Measurements from ENCODE around the gene FOXP1.

Gene FOXP1

DNA sequence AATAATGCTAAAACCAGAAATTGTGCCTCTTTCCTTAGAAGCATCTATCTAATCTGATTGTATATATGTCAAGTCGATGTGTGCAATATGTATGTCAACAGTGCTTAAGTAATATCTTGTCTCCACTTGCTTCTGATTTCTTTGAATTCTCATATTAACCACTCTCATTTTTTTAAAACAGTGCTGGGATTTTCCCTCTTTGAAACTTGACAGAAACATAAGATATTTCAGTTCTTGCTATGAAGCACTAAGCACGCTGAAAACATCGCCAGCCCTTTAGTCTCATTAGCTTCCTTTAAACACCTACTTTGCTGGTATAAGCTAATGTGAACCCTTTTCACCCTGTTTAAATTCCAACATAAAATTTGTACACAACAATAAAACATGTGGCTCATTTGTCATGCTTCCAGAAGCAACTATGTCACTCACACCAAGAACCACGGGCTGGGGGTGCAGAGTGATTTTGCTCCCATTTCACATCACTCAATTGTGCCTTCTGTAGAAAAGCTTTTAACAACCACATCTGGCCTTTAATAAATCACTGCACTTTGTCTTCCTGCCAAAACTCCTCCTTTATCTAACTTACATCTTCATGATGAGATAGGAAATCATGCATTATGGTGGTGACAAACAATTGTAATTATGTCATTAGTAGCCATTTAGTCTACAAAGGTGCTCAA lies 185.2 kb downstream of the FOXP1 start:
- DNase-seq (ENCODE audit: low spot score): no peak

DNA sequence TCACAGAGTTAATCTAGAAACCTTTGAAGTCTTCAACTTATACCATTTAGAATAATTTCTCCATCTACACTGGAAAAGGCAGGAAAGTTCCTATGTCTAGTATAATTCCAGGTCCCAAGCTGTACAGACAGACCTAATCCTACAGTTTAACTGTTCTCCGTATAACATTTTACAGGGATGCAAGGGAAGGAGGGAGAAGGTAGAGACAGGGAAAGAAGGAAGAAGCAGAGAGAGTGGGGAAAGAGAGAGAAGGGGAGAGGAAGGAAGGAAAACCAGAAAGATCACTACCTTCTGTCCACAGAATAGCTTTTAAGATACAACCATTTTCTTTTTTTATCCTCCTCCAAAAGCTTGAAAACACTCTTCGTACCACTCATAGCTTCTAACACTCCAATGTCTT lies 185.8 kb downstream of the FOXP1 start:
- DNase-seq (ENCODE audit: low spot score): no peak

DNA sequence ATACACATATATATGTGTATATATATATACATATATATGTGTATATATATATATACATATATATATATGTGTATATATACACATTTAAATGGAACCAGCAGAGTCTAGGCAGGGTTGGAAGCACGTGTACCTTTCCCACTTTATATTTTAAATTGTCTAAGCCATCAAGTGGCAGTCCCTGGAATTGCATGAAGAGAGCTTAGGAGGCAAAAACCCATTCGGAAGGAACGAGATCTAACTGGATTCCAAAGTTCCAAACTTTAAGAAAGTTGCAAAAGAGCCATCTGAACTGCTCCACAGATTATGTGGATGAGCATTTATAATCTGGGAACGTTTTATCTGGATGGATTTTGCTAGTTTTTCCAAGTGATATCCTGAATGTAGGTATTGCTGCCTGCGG lies 186.5 kb downstream of the FOXP1 start:
- no peak for DNase-seq (ENCODE audit: low spot score)

GRCh38 chr3:71395927-71396695 lies 187.4 kb downstream of the FOXP1 start:
- DNase-seq (ENCODE audit: low spot score): no peak

DNA sequence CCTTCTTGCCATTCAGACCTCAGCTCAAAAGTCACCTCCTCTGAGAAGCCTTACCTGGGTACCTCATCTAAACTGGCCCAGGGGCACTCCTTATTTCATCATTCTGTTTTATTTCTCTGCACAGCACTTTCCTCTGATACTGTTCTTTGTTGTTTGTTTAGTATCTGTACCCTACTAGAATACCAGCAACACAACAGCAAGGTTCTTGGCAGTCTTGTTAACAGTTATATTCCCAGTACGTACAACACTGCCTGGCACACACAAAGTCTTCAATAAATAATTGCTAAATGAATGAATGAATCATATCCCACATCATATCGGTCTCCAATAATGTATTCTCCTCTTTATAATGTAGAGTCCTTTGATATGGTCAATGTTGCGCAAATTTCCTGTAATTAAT lies 188.1 kb downstream of the FOXP1 start:
- DNase-seq (ENCODE audit: low spot score): no peak

GRCh38 chr3:71393745-71394144 lies 189.8 kb downstream of the FOXP1 start:
- no peak for DNase-seq (ENCODE audit: low spot score)

DNA sequence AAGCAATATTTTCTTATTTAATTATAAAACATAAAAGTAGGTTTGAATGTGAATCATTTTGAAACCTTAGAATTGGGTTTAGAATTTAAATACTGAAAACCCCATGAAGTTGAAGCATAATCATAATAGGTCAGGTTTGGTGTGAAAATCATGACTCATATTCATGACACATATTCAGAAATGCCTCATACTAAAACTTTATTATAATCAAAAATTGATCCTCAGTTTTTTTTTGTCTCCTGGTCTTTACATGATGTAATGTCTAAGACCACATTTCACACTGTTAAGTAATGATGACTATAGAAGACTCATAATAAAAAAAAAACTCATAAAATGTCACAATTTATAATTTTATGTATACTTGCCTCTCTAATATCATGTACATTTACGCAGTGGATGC lies 190.4 kb downstream of the FOXP1 start:
- no peak for DNase-seq (ENCODE audit: low spot score)

DNA sequence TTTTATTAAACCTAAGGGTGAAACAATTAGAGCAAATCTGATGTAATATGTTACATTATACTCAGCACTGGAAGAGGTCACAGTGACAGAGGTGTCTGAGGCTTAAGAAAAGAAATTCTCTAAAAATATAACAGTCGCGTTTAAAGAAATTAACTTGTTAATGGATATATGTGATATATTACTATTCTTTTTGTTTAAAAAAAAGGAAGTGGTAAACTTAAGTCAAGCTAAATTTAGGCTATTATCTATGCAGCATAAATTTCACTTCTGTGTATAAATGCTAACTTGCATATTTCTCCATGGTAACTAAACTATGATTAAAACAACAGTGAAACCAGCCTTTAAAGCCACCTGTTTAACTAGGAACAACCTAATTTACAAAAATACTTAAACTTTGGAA lies 191.3 kb downstream of the FOXP1 start:
- DNase-seq (ENCODE audit: low spot score): no peak

DNA sequence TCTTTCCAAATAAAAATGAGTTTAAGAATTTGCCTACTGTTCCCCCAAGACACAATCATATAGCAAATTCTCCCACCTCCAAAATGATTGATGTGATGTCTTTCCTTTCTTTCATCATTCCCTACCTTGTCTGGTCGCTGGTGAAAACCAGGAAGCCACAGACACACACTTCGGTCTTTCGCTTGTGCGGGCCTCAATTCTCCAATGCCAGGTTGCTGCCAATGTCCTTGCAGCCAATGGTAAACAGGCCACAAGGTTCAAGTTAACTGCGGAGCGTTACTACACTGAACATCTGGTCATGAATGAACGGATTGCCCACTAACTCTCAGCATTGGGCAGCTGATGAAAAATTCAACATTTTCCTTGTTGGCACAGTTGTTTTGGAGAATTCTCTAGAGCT lies 192.2 kb downstream of the FOXP1 start:
- DNase-seq (ENCODE audit: low spot score): no peak

GRCh38 chr3:71389911-71390573 lies 193.5 kb downstream of the FOXP1 start:
- no peak for DNase-seq (ENCODE audit: low spot score)

DNA sequence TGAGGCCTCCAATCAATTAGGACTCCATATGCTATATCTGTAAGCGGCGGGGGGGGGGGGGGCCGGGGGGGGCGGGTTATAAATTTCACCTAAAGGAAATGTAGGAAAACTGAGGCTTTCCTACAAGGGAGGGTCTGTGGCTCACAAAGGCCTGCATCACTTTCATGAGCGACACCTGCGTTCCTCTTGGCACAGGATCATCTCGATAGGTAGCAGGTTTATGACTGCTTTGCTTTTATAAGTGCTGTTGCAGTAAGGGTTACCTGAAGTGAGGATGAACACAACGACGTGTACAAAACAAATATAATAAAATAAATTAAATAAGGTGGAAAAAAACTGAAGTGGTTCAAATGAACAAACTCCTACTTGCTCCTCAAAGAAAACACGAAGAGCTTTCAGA lies 194.3 kb downstream of the FOXP1 start:
- no peak for DNase-seq (ENCODE audit: low spot score)

DNA sequence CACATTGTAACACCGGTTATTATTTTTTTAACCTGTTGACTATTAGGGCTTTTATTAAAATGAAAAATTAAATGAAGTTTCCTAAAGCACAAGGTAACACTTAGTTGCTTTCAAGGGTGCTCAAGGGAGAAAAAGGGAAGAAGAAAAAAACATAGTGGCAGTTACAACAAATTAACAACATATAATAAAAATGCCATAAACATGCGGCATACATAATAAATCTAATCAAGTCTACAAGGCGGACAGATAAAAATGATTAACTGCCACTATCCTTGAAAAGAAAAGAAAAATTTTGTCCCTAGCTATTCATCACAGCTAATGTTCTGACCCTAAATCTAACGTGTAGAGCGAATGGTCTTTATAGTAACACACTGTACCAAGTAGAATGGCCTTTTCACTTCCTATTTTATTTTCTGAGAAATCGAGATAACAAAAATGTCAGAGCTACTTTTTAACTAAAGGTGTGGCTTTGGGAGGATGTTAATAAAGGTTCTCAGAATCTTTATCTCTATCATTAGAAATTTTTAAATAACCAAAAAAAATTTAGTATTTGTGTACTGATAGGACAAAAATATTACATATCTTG lies 194.9 kb downstream of the FOXP1 start:
- no peak for DNase-seq (ENCODE audit: low spot score)

GRCh38 chr3:71387586-71387985 lies 195.9 kb downstream of the FOXP1 start:
- DNase-seq (ENCODE audit: low spot score): no peak

- DNase-seq (ENCODE audit: low spot score): no peak
Measured at GRCh38 chr3:71384837-71385716, 198.5 kb downstream of the FOXP1 start.

DNA sequence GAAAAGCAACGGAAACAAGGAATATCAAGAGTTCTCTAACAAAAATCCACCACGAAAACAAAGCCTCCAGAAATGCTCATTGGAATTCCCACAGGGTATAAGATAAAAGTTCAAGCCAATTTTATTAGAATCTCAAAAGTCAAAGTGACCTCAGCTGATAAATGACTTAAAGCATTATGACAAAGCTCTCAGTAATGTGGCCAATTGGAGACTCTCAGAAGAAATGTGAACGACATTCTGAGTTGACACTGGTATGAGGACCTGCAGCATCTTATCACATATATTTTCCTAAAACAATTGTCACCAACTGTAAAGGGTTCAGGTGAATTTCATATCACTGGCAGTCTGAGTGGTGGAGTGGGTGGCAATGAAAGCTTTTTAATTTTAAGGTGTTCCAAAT lies 199.1 kb downstream of the FOXP1 start:
- no peak for DNase-seq (ENCODE audit: low spot score)

- no peak for DNase-seq (ENCODE audit: low spot score)
Measured at GRCh38 chr3:71380096-71380495, 203.4 kb downstream of the FOXP1 start.

DNA sequence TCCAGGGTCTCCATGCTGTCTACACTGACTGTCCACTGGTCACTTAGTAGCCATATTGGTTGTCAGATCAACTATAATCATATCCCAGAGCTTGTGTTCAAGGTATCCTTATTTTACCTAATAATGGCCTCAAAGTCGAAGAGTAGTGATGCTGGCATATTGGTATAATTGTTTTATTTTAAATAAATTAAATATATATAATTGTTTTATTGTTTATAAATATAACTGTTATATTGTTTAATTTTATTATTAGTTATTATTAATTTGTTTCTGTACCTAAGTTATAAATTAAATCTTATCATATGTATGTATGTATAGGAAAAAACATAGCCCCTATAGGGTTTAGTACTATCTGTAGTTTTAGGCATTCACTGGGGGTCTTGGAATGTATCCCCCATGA lies 205.0 kb downstream of the FOXP1 start:
- no peak for DNase-seq (ENCODE audit: low spot score)

DNA sequence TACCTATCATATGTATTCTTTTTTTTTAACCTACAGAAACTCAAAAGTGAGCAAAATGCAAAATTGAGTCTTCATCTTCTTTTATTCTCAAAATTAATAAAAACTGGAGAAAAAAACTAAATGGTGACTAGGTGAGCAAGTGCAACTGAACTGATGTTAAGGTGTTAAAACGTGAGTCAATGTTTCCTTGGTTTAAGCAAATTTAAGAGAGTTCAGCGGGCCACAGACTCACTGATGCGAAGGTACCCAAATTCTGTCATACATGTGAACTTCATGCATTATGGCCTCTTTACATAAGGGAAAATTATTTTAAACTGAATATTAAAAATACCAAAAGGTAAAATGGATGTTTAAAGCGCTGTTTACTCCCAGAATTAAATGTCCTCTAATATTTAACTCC lies 206.6 kb downstream of the FOXP1 start:
- DNase-seq (ENCODE audit: low spot score): no peak

GRCh38 chr3:71376503-71376902 lies 207.0 kb downstream of the FOXP1 start:
- DNase-seq (ENCODE audit: low spot score): no peak

- DNase-seq (ENCODE audit: low spot score): no peak
Measured at GRCh38 chr3:71374582-71374981, 208.9 kb downstream of the FOXP1 start.

DNA sequence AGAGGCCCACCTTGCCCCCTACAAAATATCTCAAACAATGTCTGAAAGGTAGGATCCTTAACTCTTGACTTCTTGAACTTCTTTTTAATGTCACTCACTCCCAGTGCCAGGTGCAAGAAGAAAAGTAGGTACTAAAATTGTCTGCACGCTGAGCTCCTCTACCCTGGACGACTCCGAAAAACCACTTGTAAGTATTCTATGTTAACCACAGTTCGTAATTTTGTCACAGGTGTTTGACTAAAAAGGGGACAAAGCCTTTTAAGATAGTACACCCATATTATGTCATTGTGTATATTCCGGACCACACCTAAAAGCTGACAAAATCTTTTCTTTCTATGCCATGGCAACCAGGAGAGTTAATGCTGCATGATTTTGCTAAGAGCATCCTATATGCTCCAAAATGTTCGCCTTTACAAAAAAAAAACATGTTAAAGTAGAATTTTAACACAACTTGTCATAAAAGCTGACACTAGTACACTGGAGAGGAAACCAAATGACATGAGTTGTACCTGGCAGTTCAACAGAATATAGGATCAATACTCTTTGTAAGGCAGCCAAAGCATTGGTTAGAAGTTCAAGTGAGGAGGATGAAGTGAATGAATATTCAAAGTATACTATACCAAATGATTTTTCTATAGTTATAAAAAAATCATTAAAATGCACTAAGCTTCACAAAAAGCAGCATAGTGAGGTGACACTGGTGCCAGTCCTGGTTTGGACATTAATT lies 210.5 kb downstream of the FOXP1 start:
- DNase-seq (ENCODE audit: low spot score): no peak

Measured in left forelimb (tissue), 1 donor.